ENCODE data around the gene SENP5. TPM values are rescaled to one million over a fixed set of nuclear protein-coding genes. Genes with fewer than 3 reads are reported as not detected.
A peak's percentile ranks its signal among the peaks of the same experiment; 100 is the strongest.

The SENP5 gene
- polyA plus RNA-seq, 6 donors from 2014 or later, result 4.3 to 15.4 (median 13.4) TPM

- H3K27ac Mint-ChIP-seq, result peak overlapping the region in 1 of 6 donors; percentile 36
- peaks cover 21 to 28% of the 10 kb centered on the region in 2 donors for H3K36me3 Mint-ChIP-seq
- no peaks in the 10 kb centered on the region for H3K27me3 Mint-ChIP-seq
- H3K4me3 Mint-ChIP-seq, result no peak overlapping the region
- H3K4me1 Mint-ChIP-seq, result no peaks in the 10 kb centered on the region
- H3K9me3 Mint-ChIP-seq, result no peaks in the 10 kb centered on the region
- DNase-seq, result no peak
- no peak for ATAC-seq (ENCODE audit: low read depth in 2 of 2)
Observed at GRCh38 chr3:196902296-196902695, 34.6 kb downstream of the SENP5 start.

GRCh38 chr3:196903740-196904139 is 36.0 kb downstream of the SENP5 start:
- ATAC-seq (ENCODE audit: low read depth in 2 of 2) (no peak), DNase-seq (no peak)
- Mint-ChIP-seq H3K36me3 (peaks cover 21 to 28% of the 10 kb centered on the region in 2 donors), H3K9me3 (no peaks in the 10 kb centered on the region), H3K27me3 (no peaks in the 10 kb centered on the region), H3K4me3 (no peak overlapping the region), H3K4me1 (peaks cover 0 to 2% (median 0%) of the 10 kb centered on the region in 3 donors), H3K27ac (peak overlapping the region in 1 of 6 donors; percentile 38)

- H3K27ac Mint-ChIP-seq, result peak overlapping the region in 1 of 6 donors; percentile 87
- H3K27me3 Mint-ChIP-seq, result no peaks in the 10 kb centered on the region
- peaks cover 5 to 9% (median 7%) of the 10 kb centered on the region in 7 donors for H3K9me3 Mint-ChIP-seq
- H3K4me1 Mint-ChIP-seq, result peaks cover 6 to 11% (median 11%) of the 10 kb centered on the region in 3 donors
- DNase-seq (no peak), ATAC-seq (ENCODE audit: low read depth in 2 of 2) (no peak)
- no peak overlapping the region for H3K4me3 Mint-ChIP-seq
- H3K36me3 Mint-ChIP-seq, result peaks cover 19 to 20% of the 10 kb centered on the region in 2 donors
Observed at GRCh38 chr3:196914866-196915265, 47.1 kb downstream of the SENP5 start.

GRCh38 chr3:196915375-196915774 is 47.7 kb downstream of the SENP5 start:
- DNase-seq, result no peak
- H3K4me1 Mint-ChIP-seq, result peaks cover 8 to 16% (median 16%) of the 10 kb centered on the region in 3 donors
- ATAC-seq (ENCODE audit: low read depth in 2 of 2), result no peak
- H3K36me3 Mint-ChIP-seq, result peaks cover 19 to 20% of the 10 kb centered on the region in 2 donors
- no peak overlapping the region for H3K27ac Mint-ChIP-seq
- no peaks in the 10 kb centered on the region for H3K27me3 Mint-ChIP-seq
- no peak overlapping the region for H3K4me3 Mint-ChIP-seq
- peaks cover 5 to 9% (median 7%) of the 10 kb centered on the region in 7 donors for H3K9me3 Mint-ChIP-seq

GRCh38 chr3:196916221-196916620 is 48.5 kb downstream of the SENP5 start:
- H3K27ac Mint-ChIP-seq, result no peak overlapping the region
- H3K4me3 Mint-ChIP-seq, result no peak overlapping the region
- H3K9me3 Mint-ChIP-seq, result peaks cover 5 to 9% (median 7%) of the 10 kb centered on the region in 7 donors
- H3K36me3 Mint-ChIP-seq, result peaks cover 19 to 20% of the 10 kb centered on the region in 2 donors
- peaks cover 13 to 22% (median 21%) of the 10 kb centered on the region in 3 donors for H3K4me1 Mint-ChIP-seq
- DNase-seq (no peak), ATAC-seq (ENCODE audit: low read depth in 2 of 2) (no peak)
- H3K27me3 Mint-ChIP-seq, result no peaks in the 10 kb centered on the region

- Mint-ChIP-seq H3K27ac (peak overlapping the region in 2 of 6 donors; percentile 26 to 56), H3K4me1 (peaks cover 13 to 22% (median 21%) of the 10 kb centered on the region in 3 donors), H3K36me3 (peaks cover 19 to 20% of the 10 kb centered on the region in 2 donors), H3K27me3 (no peaks in the 10 kb centered on the region), H3K9me3 (peaks cover 5 to 9% (median 7%) of the 10 kb centered on the region in 7 donors), H3K4me3 (no peak overlapping the region)
- no peak for DNase-seq
- no peak for ATAC-seq (ENCODE audit: low read depth in 2 of 2)
Observed at GRCh38 chr3:196916995-196917394, 49.3 kb downstream of the SENP5 start.

- Mint-ChIP-seq H3K9me3 (peaks cover 5 to 9% (median 7%) of the 10 kb centered on the region in 7 donors), H3K4me1 (peaks cover 13 to 22% (median 17%) of the 10 kb centered on the region in 3 donors), H3K27ac (peak overlapping the region in 1 of 6 donors; percentile 47), H3K4me3 (no peak overlapping the region), H3K36me3 (peaks cover 19% of the 10 kb centered on the region in 2 donors), H3K27me3 (no peaks in the 10 kb centered on the region)
- ATAC-seq (ENCODE audit: low read depth in 2 of 2), result no peak
- no peak for DNase-seq
Observed at GRCh38 chr3:196918968-196919367, 51.2 kb downstream of the SENP5 start.

GRCh38 chr3:196920733-196921132 is 53.0 kb downstream of the SENP5 start:
- ATAC-seq (ENCODE audit: low read depth in 2 of 2) (peak; percentile 98), DNase-seq (peak; percentile 26)
- Mint-ChIP-seq H3K36me3 (peaks cover 7 to 10% of the 10 kb centered on the region in 2 donors), H3K9me3 (peaks cover 5 to 9% (median 7%) of the 10 kb centered on the region in 7 donors), H3K4me3 (no peak overlapping the region), H3K4me1 (peaks cover 13 to 22% (median 17%) of the 10 kb centered on the region in 3 donors), H3K27ac (peak overlapping the region in 5 of 6 donors; percentile 8 to 76 (median 54)), H3K27me3 (no peaks in the 10 kb centered on the region)

GRCh38 chr3:196927571-196928453 is 60.1 kb downstream of the SENP5 start:
- DNase-seq, result no peak
- H3K27me3 Mint-ChIP-seq, result no peaks in the 10 kb centered on the region
- H3K36me3 Mint-ChIP-seq, result peaks cover 0 to 7% of the 10 kb centered on the region in 2 donors
- H3K4me3 Mint-ChIP-seq, result no peak overlapping the region
- ATAC-seq (ENCODE audit: low read depth in 2 of 2), result no peak
- H3K4me1 Mint-ChIP-seq, result peaks cover 0 to 11% (median 4%) of the 10 kb centered on the region in 3 donors
- no peaks in the 10 kb centered on the region for H3K9me3 Mint-ChIP-seq
- peak overlapping the region in 4 of 6 donors; percentile 20 to 57 (median 42) for H3K27ac Mint-ChIP-seq

- no peaks in the 10 kb centered on the region for H3K9me3 Mint-ChIP-seq
- DNase-seq, result no peak
- ATAC-seq (ENCODE audit: low read depth in 2 of 2), result peak in 1 of 2 donors; percentile 18
- H3K36me3 Mint-ChIP-seq, result peaks cover 0 to 17% of the 10 kb centered on the region in 2 donors
- H3K27me3 Mint-ChIP-seq, result no peaks in the 10 kb centered on the region
- peak overlapping the region in 2 of 6 donors; percentile 45 to 78 for H3K27ac Mint-ChIP-seq
- peaks cover 0 to 11% (median 4%) of the 10 kb centered on the region in 3 donors for H3K4me1 Mint-ChIP-seq
- H3K4me3 Mint-ChIP-seq, result peak overlapping the region in 1 of 8 donors; percentile 38
Observed at GRCh38 chr3:196931157-196931556, 63.4 kb downstream of the SENP5 start.

GRCh38 chr3:196931828-196932587 is 64.3 kb downstream of the SENP5 start:
- peaks cover 0 to 11% (median 4%) of the 10 kb centered on the region in 3 donors for H3K4me1 Mint-ChIP-seq
- no peaks in the 10 kb centered on the region for H3K27me3 Mint-ChIP-seq
- no peaks in the 10 kb centered on the region for H3K9me3 Mint-ChIP-seq
- H3K27ac Mint-ChIP-seq, result peak overlapping the region in 4 of 6 donors; percentile 62 to 79 (median 72)
- ATAC-seq (ENCODE audit: low read depth in 2 of 2) (peak in 1 of 2 donors; percentile 79), DNase-seq (no peak)
- peaks cover 0 to 24% of the 10 kb centered on the region in 2 donors for H3K36me3 Mint-ChIP-seq
- peak overlapping the region in 1 of 8 donors; percentile 38 for H3K4me3 Mint-ChIP-seq

- Mint-ChIP-seq H3K4me3 (peak overlapping the region in 1 of 8 donors; percentile 38), H3K27me3 (no peaks in the 10 kb centered on the region), H3K4me1 (peaks cover 0 to 11% (median 4%) of the 10 kb centered on the region in 3 donors), H3K27ac (peak overlapping the region in 5 of 6 donors; percentile 62 to 79 (median 77)), H3K36me3 (peaks cover 0 to 27% of the 10 kb centered on the region in 2 donors), H3K9me3 (no peaks in the 10 kb centered on the region)
- DNase-seq, result no peak
- ATAC-seq (ENCODE audit: low read depth in 2 of 2), result peak; percentile 71 to 78
Observed at GRCh38 chr3:196932600-196932999, 64.9 kb downstream of the SENP5 start.

- peaks cover 0 to 28% of the 10 kb centered on the region in 2 donors for H3K36me3 Mint-ChIP-seq
Observed at GRCh38 chr3:196936288-196936687, 68.6 kb downstream of the SENP5 start.

More at GRCh38 chr3:196936288-196936687, 68.6 kb downstream of the SENP5 start:
- no peaks in the 10 kb centered on the region for H3K9me3 Mint-ChIP-seq
- no peak overlapping the region for H3K4me3 Mint-ChIP-seq
- peaks cover 16 to 35% (median 20%) of the 10 kb centered on the region in 3 donors for H3K4me1 Mint-ChIP-seq
- ATAC-seq (ENCODE audit: low read depth in 2 of 2) (no peak), DNase-seq (no peak)
- no peak overlapping the region for H3K27ac Mint-ChIP-seq
- no peaks in the 10 kb centered on the region for H3K27me3 Mint-ChIP-seq

Measured in naive B cell (primary cell).